Ramos (cell line): Measurements from ENCODE around the gene DBX2.
"Not testable (repeated sequence)": the region's sequence is repeated elsewhere in the genome, so short reads cannot be mapped to it uniquely, and the experiment has no call there.

ENCODE experiments used
- in situ Hi-C: fragments of 300-500 bp; cut with MboI; formaldehyde crosslinking; loops from one replicate; pipeline ENCODE4 v1.14.3; 2022; ENCODE audit warnings: low sequenced_read_pairs; ENCODE audit not compliant: unreplicated experiment

DBX2 gene

GRCh38 chr12:45050751-45051571 is at the start of gene DBX2:
TSS of gene DBX2 (minus strand) at chr12:45051099. CDS start at chr12:45050927, 172 bp downstream.
- in situ Hi-C loops, result no loop called here

DNA sequence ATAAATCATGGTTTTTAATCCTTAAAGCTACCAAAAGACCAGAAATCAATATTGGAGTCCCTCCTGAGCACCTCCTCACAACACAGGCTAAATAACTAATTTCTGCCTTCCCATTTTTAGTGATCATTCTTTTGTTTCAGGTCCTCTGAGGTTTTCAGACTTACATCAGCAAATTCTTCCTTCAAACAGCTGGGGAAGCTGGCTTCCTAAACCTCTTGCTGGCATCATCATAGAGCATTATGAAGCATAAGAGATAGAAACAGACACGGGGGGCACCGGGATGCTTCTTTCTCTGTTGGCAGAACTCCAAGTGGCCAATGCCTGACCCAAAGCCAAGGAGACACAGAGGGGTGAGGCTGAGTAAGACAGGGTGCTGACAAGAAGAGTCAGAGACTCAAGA is 47.9 kb upstream of the DBX2 start:
- in situ Hi-C loops, result no loop called here

- in situ Hi-C loops, result not testable (repeated sequence)
These were observed 44.5 kb upstream of the DBX2 start for GRCh38 chr12:45095417-45095816.

DNA sequence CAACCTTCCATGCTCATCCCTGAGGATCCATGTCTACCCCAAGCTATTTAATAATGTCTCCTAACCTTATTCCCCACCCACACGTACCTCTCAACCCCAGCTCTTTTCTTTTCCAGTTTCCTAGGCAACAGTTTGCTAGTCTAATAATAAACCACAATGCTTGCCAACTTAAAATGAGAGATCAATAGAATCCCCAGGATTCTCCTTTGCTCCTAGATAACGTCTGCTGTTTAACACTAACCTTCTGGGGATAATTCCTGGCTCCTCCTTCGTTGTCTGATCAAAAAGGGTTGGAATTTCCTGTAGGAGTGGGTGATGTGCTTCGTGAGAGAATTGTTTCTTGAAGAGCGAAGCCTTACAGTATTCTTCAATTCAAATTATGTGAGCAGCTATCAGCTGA is 42.2 kb upstream of the DBX2 start:
- in situ Hi-C loops, result no loop called here

DNA sequence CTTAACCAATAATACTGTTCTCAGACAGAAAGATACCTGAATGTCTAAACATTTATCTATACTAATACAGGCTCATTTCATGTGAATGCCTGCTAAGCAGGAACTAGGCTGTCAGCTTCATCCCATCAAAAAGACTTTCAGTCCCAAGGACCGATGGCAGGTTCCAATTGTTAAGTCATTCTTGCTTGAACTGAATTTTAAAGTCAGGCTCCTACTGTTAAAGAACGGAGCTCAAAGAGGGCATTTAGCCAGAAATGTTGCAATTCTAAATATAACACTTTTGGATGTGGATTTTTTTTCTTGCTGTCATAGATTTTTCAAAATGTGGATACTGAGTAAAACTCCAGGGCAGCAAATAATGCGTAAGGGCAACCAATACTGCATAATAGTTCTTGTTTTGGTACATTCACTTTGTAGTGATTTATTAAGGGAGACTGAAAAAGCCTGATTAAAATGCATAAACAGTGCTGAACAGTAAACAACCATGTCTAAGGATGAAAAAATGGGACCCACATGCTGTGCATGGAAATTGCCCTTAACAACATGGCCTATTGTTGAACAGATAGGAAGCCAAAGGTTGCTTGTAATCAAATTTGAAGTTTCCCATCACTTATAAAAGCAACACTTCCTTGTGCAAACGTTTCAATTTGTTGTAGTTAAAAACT is 38.6 kb upstream of the DBX2 start:
- in situ Hi-C loops, result no loop called here

DNA sequence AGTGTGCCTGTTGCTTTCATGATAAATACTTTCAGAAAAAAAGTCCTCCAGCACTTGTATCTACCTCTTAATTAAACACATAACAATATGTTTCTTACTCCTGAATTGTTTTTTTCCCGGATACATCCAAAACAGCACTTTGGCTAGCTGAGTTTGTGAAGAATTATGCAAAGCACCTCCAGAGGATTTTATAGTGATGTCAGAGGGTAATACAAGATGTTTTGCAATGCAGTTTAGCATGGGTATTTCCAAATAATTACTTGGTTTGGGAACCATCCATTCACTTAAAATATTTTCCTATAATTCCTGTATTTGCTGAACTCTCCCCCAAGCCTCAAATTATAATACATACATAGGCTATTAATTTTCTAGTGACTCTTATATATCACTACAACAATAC is 37.7 kb upstream of the DBX2 start:
- in situ Hi-C loops, result no loop called here

- in situ Hi-C loops, result not testable (repeated sequence)
These were observed 33.3 kb upstream of the DBX2 start for GRCh38 chr12:45084248-45084647.

DNA sequence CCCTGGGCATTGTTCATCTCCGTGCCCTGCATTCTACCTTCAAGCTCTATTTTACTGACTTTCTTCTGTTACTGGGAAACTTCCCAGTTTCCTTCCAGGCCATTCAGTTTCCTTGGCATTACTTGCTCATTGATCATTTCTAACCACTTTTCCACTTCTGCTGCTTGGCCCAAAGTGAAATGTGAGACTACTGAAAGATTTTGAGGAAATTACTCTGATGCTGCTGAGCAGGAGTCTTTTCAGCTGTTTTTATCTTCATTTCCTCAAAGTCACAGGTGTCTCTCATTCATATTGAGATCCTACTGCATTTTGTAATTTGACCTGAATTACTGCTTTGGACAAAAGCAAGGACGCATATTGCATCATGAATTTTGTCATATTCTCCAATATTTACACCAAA is 26.4 kb upstream of the DBX2 start:
- in situ Hi-C loops, result no loop called here

- in situ Hi-C loops, result no loop called here
These were observed 25.6 kb upstream of the DBX2 start for GRCh38 chr12:45076417-45077026.

GRCh38 chr12:45075587-45076282 is 24.8 kb upstream of the DBX2 start:
- in situ Hi-C loops, result no loop called here

- in situ Hi-C loops, result no loop called here
These were observed 14.3 kb upstream of the DBX2 start for GRCh38 chr12:45065125-45065626.

- in situ Hi-C loops, result no loop called here
These were observed 10.1 kb upstream of the DBX2 start for GRCh38 chr12:45060976-45061375.

DNA sequence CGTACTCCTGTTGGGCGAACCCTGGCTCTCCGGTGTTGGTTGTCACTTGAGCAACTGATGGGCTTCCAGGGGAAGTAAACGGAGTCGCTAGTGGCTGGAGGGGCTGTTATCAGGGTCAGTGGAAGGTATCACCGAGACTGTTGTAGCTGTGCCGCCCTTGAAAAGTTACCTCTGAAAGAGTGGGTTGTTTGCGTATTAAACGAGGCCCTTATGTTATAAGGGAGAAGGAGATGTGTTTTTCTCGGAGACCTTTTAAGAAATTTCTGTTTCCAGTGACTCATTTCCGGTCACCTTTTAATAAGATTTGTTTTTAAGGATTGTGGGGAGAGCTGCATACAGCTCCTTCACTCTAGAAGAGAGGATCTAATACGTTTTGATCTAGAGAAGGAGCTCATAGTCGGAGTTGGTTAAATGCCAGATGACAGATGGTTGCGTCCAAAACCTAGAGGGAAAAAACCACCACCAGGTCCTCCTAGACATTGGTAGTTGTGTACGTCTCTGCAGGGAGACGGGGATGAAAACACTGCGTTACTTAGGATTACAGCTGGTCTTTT is 750 bp upstream of the DBX2 start:
- in situ Hi-C loops, result no loop called here

DNA sequence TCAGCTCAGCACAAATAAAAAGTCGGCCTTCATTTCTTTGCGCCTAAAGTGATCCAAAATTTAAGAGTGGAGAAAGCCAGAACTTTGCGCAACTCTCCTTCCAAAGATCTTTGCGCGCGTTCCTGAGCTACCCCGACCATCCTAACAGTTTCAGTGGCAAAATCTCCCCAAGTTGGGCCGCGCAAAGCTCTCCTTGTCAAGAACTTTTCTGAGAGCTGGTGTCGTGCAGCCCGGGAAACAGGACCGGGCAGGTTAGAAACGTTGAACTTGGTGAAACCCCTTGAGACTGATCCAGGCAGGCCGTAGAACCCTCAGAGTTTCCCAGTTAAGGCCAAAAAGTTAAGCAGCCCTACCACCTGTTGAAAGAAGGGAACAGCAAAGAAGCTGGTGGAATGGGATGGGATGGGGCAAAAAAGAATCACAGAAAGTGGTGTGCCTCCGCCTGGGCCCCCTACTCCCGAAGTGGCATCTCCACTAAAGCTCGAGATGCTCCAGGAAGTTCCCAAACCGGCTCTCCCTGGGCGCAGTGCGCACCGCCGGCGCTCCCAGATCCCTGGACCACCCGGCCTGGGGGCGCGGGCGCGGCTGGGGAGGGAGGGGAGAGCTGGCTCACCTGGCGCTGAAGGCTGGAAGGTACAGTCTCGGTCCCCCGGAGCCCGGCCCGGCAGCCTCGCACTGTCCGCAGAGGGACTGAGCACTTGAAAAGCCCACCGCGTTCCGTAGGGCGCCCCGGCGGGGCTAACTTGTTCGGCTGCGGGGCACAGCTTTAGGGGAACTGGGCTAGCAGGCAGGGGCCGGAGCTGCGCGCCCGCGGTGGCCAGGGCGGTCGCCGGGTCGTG is 768 bp downstream of the DBX2 start:
- in situ Hi-C loops, result no loop called here

- in situ Hi-C loops, result no loop called here
These were observed 8.3 kb downstream of the DBX2 start for GRCh38 chr12:45042599-45042998.

DNA sequence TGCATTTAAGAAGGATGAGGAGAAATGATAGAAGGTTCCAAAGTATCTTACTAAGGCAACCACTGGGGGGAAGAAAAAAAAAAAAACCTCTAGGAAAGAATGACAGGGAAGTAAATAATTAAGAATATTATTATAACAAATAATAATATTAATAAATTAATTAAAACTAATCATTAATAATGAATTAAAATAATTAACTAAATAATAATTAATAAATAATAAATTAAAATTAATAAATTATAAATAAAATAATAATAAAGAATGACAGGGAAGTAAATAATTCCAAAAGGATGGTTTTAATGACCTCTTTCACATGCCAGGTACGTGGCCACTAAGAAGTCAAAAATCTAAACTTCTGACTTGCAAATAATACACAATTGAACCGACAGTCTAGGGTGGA is 9.9 kb downstream of the DBX2 start:
- in situ Hi-C loops, result no loop called here

DNA sequence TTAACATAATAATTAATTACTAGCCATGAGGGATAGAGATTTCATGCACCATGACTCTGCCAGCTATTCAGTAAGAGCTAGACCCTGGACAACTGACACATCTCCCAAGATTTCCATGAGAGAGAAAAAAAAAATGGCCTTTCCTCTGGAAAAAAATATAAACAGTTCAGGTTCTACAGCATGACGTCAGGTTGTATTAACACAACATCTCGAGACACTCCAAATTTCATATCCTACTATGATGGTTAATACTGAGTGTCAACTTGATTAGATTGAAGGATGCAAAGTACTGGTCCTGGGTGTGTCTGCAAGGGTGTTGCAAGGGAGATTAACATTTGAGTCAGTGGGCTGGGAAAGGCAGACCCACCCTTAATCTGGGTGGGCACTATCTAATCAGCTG is 11.1 kb downstream of the DBX2 start:
- in situ Hi-C loops, result no loop called here

DNA sequence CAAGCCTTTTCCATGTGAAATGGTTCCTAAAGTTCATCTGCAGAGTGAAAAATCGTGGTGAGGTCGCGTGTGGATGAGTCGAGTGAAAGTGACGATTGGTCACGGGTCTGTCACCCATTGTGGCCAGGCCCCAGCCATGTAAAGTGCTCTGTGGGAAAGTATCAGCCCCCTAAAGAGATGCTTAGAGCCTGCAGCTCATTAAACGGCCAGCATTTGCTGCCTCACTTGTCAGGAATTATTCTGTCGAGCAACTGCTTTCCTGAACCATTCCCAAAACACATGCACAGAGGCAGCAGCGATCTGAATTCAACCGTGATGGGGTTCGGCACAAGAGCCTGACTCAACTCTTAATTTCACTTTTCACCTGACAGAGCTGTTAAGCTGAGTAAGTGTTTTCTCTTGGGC is 16.0 kb downstream of the DBX2 start:
- in situ Hi-C loops, result no loop called here

GRCh38 chr12:45017916-45018315 is 33.0 kb downstream of the DBX2 start:
- in situ Hi-C loops, result no loop called here
